Endothelial cell of umbilical vein (primary cell): Measurements from ENCODE around the gene PPP1R1B. TPM values are rescaled to one million over a fixed set of nuclear protein-coding genes. Genes with fewer than 3 reads are reported as not detected.

ENCODE experiments used
- BruUV-seq: library from RNA; stranded (reverse); fragments of 400-500 nt; replicated peaks from 2 replicates; lab custom pipeline; 2021; lab: Mats Ljungman, UMichigan
- CTCF ChIA-PET: fragments of 300-600, 350-600 bp; sonication (Branson Sonifier 250); formaldehyde crosslinking; loops from one replicate; lab custom pipeline; 2021; ENCODE audit warnings: antibody characterized with exemption, inconsistent platforms; lab: Charles Lee
- POLR2A ChIA-PET: fragments of 300-600, 350-600 bp; sonication (Branson Sonifier 250); formaldehyde crosslinking; loops from one replicate; lab custom pipeline; 2021; ENCODE audit warnings: antibody characterized with exemption, inconsistent platforms; lab: Charles Lee
- DNase-seq: peaks from one replicate; pipeline ENCODE4 v3.0.0-alpha.2; 2011; ENCODE audit warnings: low read depth, low spot score
- FAIRE-seq: peaks from 2 replicates; lab custom pipeline; 2011; peaks lifted over from hg19 to GRCh38; lab: Jason Lieb, UNC
- H2AFZ ChIP-seq: 2 replicates; pipeline ENCODE4 v1.6.0; 2012; ENCODE audit warnings: low read depth, low read length, control low read depth, inconsistent platforms
- H3K27ac ChIP-seq: 2 replicates; pipeline ENCODE4 v1.5.1; 2011; ENCODE audit warnings: low read depth, mild to moderate bottlenecking, control low read depth, low read length, moderate library complexity; ENCODE audit not compliant: insufficient read depth
- H3K27me3 ChIP-seq, 2 experiments: 2 replicates each; pipeline versions ENCODE4 v1.6.0 to v1.6.1; 2011; ENCODE audit warnings: low read length in 2 of 2, mixed read lengths in 1 of 2; ENCODE audit not compliant: control insufficient read depth in 2 of 2, insufficient read depth in 2 of 2
- H3K36me3 ChIP-seq, 2 experiments: 2 replicates in 1 of 2; 3 replicates in 1 of 2; pipeline ENCODE4 v1.5.1; 2011; ENCODE audit warnings: low read length in 2 of 2, mild to moderate bottlenecking in 1 of 2, moderate library complexity in 1 of 2; ENCODE audit not compliant: control insufficient read depth in 2 of 2, insufficient read depth in 2 of 2; ENCODE audit errors: extremely low read depth in 1 of 2
- H3K4me1 ChIP-seq: 3 replicates; pipeline ENCODE4 v1.5.1; 2011; ENCODE audit warnings: mild to moderate bottlenecking, low read length; ENCODE audit not compliant: control insufficient read depth, insufficient read depth; ENCODE audit errors: extremely low read depth
- H3K4me2 ChIP-seq: 2 replicates; pipeline ENCODE4 v1.6.1; 2011; ENCODE audit warnings: low read length, control low read depth, mixed read lengths; ENCODE audit not compliant: insufficient read depth
- H3K4me3 ChIP-seq, 3 experiments: fragments of 200-600 bp in 1 of 3; sonication (generic), shearing (Covaris generic) in 1 of 3; replicated peaks in 1 of 3; 2 replicates each; pipeline ENCODE4 v1.5.1; 2011 to 2016; ENCODE audit warnings: control low read depth in 3 of 3, low read length in 3 of 3, mild to moderate bottlenecking in 2 of 3, inconsistent platforms in 1 of 3, low read depth in 1 of 3, moderate library complexity in 1 of 3; ENCODE audit not compliant: insufficient read depth in 1 of 3
- H3K79me2 ChIP-seq: 2 replicates; pipeline ENCODE4 v1.6.0; 2012; ENCODE audit warnings: low read length, inconsistent platforms; ENCODE audit not compliant: control insufficient read depth, insufficient read depth
- H3K9ac ChIP-seq: replicated peaks from 2 replicates; pipeline ENCODE3; 2011; ENCODE audit warnings: low read length, control low read depth; ENCODE audit not compliant: insufficient read depth; ENCODE audit errors: extremely low read depth
- H3K9me1 ChIP-seq: replicated peaks from 3 replicates; pipeline ENCODE4 v1.6.0; 2011; ENCODE audit warnings: mild to moderate bottlenecking, low read length; ENCODE audit not compliant: control insufficient read depth, insufficient read depth; ENCODE audit errors: extremely low read depth
- H3K9me3 ChIP-seq: replicated peaks from 2 replicates; pipeline ENCODE4 v1.5.1; 2012; ENCODE audit warnings: low read length, inconsistent platforms; ENCODE audit not compliant: control insufficient read depth, insufficient read depth
- H4K20me1 ChIP-seq: replicated peaks from 2 replicates; pipeline ENCODE3; 2011; ENCODE audit warnings: mild to moderate bottlenecking, low read length; ENCODE audit not compliant: control insufficient read depth, insufficient read depth; ENCODE audit errors: extremely low read depth
- CTCF ChIP-seq, 2 donors: IDR thresholded peaks; 1 replicate in 1 of 2; 2 replicates in 1 of 2; pipeline ENCODE4 v1.5.1; 2011; ENCODE audit warnings: low read length in 2 of 2, mild to moderate bottlenecking in 2 of 2, moderate library complexity in 2 of 2, control low read depth in 1 of 2, inconsistent platforms in 1 of 2, low read depth in 1 of 2; ENCODE audit not compliant: insufficient read depth in 1 of 2; ENCODE audit errors: extremely low read depth in 1 of 2
- EZH2 ChIP-seq: IDR thresholded peaks from 2 replicates; pipeline ENCODE4 v1.6.1; 2012; ENCODE audit warnings: borderline replicate concordance, low read depth, mild to moderate bottlenecking, moderate library complexity, low read length, inconsistent platforms; ENCODE audit not compliant: severe bottlenecking
- FOS ChIP-seq: IDR thresholded peaks from 2 replicates; pipeline ENCODE4 v1.6.1; 2011; ENCODE audit warnings: mild to moderate bottlenecking, low read length, moderate library complexity, borderline replicate concordance; ENCODE audit not compliant: insufficient read depth
- GATA2 ChIP-seq: IDR thresholded peaks from 2 replicates; pipeline ENCODE4 v1.7.0; 2011; ENCODE audit warnings: low read depth, mild to moderate bottlenecking, moderate library complexity, mixed read lengths, low read length; ENCODE audit not compliant: insufficient read length, insufficient read depth
- JUN ChIP-seq: IDR thresholded peaks from 2 replicates; pipeline ENCODE4 v1.6.1; 2011; ENCODE audit warnings: borderline replicate concordance, low read depth; ENCODE audit not compliant: insufficient read length, insufficient read depth
- MYC ChIP-seq: IDR thresholded peaks from one replicate; pipeline ENCODE4 v1.6.1; 2011; ENCODE audit warnings: mild to moderate bottlenecking, low read depth, low read length
- POLR2A ChIP-seq: IDR thresholded peaks from 2 replicates; pipeline ENCODE4 v1.6.1; 2012; ENCODE audit warnings: low read depth, mild to moderate bottlenecking, control low read depth, low read length
- POLR2AphosphoS5 ChIP-seq: IDR thresholded peaks from 2 replicates; pipeline ENCODE4 v1.6.1; 2012; ENCODE audit warnings: low read depth, mild to moderate bottlenecking, control low read depth, low read length, moderate library complexity; ENCODE audit not compliant: insufficient read depth
- dilution Hi-C: fragments of 300-500 bp; cut with MboI; formaldehyde crosslinking; loops from one replicate; pipeline ENCODE4 v1.15.0; 2019; ENCODE audit warnings: low sequenced_read_pairs; ENCODE audit not compliant: extremely low pct_ligation_motif_present
- intact Hi-C: fragments of 100-400 bp; cut with micrococcal nuclease; formaldehyde crosslinking; loops from one replicate; pipeline ENCODE4 v1.10.0; 2022
- polyA plus RNA-seq, 4 experiments: library from polyadenylated mRNA; depleted of rRNA in 3 of 4; stranded (reverse) in 3 of 4; unstranded in 1 of 4; fragments of >200 nt; gene quantifications; 2 replicates each; pipeline versions ENCODE4 v1.2.1 to v1.2.3, GENCODE V29; 2011 to 2012; ENCODE audit warnings: missing spikeins in 1 of 4
- total RNA-seq: library from RNA; stranded (reverse); gene quantifications from 2 replicates; pipeline ENCODE4 v1.2.3, GENCODE V29; 2021

Gene PPP1R1B
- total and polyA plus RNA-seq, 2 donors (not counting 3 experiments of a cell fraction or from before 2014, with no cell fraction given): not detected

GRCh38 chr17:39641883-39642282 is 15.1 kb downstream of the PPP1R1B start:
- Histone ChIP-seq H3K4me1 (peaks cover 19% of the 10 kb centered on the region), H3K9ac (no peak overlapping the region), H3K36me3 (no peaks in the 10 kb centered on the region), H2AFZ (no peak overlapping the region), H3K9me1 (no peaks in the 10 kb centered on the region), H3K4me2 (no peak overlapping the region), H3K4me3 (no peak overlapping the region), H3K27ac (no peak overlapping the region), H4K20me1 (no peaks in the 10 kb centered on the region), H3K27me3 (no peaks in the 10 kb centered on the region), H3K9me3 (no peaks in the 10 kb centered on the region), H3K79me2 (peaks cover 26% of the 10 kb centered on the region)
- FAIRE-seq (no peak), DNase-seq (no peak)
- POLR2A ChIA-PET: no interaction called here
- intact Hi-C loops: no loop called here
- no TSS peak for BruUV-seq
- no peak for TF ChIP-seq MYC
- no peak for TF ChIP-seq JUN
- TF ChIP-seq GATA2: no peak
- no peak for TF ChIP-seq POLR2AphosphoS5
- no peak for TF ChIP-seq FOS
- TF ChIP-seq POLR2A: no peak
- TF ChIP-seq EZH2: no peak
- no peak for TF ChIP-seq CTCF (IDR thresholded peaks at IDR 0.05; ENCODE audit: extremely low read depth in 1 of 2, insufficient read depth in 1 of 2, low read depth in 1 of 2, low read length in 2 of 2)
- dilution Hi-C loops: no loop called here
- CTCF ChIA-PET: interaction anchor here (0.6 to 5.2 kb wide), 4 partner anchors 12 to 463 kb away, joined by 5 to 25 read pairs (median 10); no protein-coding TSS in a partner anchor
